KMS-11 (cell line): ENCODE measurements around the gene CCDC38.

Experiments
- H2AFZ ChIP-seq: fragments of 200-600 bp; sonication (generic); 2 replicates; pipeline ENCODE4 v1.6.1; 2016; ENCODE audit warnings: antibody characterized with exemption, mixed run types, low read depth
- H3K27ac ChIP-seq: fragments of 200-600 bp; sonication (generic); 2 replicates; pipeline ENCODE4 v1.6.1; 2016; ENCODE audit warnings: mild to moderate bottlenecking, mixed run types
- H3K27me3 ChIP-seq: fragments of 200-600 bp; sonication (generic); 2 replicates; pipeline ENCODE4 v1.6.1; 2017; ENCODE audit warnings: mild to moderate bottlenecking, low read depth, mixed run types, moderate library complexity; ENCODE audit not compliant: insufficient read depth
- H3K36me3 ChIP-seq: fragments of 200-600 bp; sonication (generic); 2 replicates; pipeline ENCODE4 v1.6.1; 2017; ENCODE audit warnings: mild to moderate bottlenecking, mixed run types; ENCODE audit not compliant: insufficient read depth
- H3K4me1 ChIP-seq: fragments of 200-600 bp; sonication (generic); 2 replicates; pipeline ENCODE4 v1.6.1; 2016; ENCODE audit warnings: mild to moderate bottlenecking, low read depth, mixed run types; ENCODE audit not compliant: poor library complexity, severe bottlenecking
- H3K4me2 ChIP-seq: fragments of 200-600 bp; sonication (generic); 2 replicates; pipeline ENCODE4 v1.7.0; 2016; ENCODE audit warnings: mild to moderate bottlenecking, mixed run types
- H3K4me3 ChIP-seq: fragments of 200-600 bp; sonication (generic); IDR thresholded peaks from 2 replicates; pipeline ENCODE4 v1.6.1; 2017; ENCODE audit warnings: low read depth, low read length, mixed read lengths; ENCODE audit not compliant: insufficient read depth
- H3K79me2 ChIP-seq: fragments of 200-600 bp; sonication (generic); 2 replicates; pipeline ENCODE4 v1.6.1; 2016; ENCODE audit warnings: low read depth, mixed run types; ENCODE audit not compliant: insufficient read depth
- H3K9ac ChIP-seq: fragments of 200-600 bp; sonication (generic); 2 replicates; pipeline ENCODE4 v1.6.1; 2016; ENCODE audit warnings: mild to moderate bottlenecking, mixed run types
- H4K20me1 ChIP-seq: fragments of 200-600 bp; sonication (generic); 2 replicates; pipeline ENCODE4 v1.6.1; 2016; ENCODE audit warnings: mild to moderate bottlenecking, mixed run types; ENCODE audit not compliant: insufficient read depth
- CTCF ChIP-seq: fragments of 200-600 bp; sonication (generic); conservative IDR thresholded peaks from 2 replicates; pipeline ENCODE4 v1.6.1; 2017; ENCODE audit warnings: low read depth, mild to moderate bottlenecking, antibody characterized with exemption, low read length, moderate library complexity, mixed read lengths

Gene CCDC38

GRCh38 chr12:95986635-95987570, 44.5 kb upstream of the CCDC38 start:
- H3K4me3 ChIP-seq = no peak overlapping the region
- H3K4me2 ChIP-seq = no peak overlapping the region

GRCh38 chr12:95984682-95985081, 42.3 kb upstream of the CCDC38 start:
- no peaks in the 10 kb centered on the region for H3K27me3 ChIP-seq
- no peaks in the 10 kb centered on the region for H4K20me1 ChIP-seq
- H2AFZ ChIP-seq = no peak overlapping the region
- H3K4me3 ChIP-seq = no peak overlapping the region
- H3K79me2 ChIP-seq = no peaks in the 10 kb centered on the region
- no peak overlapping the region for H3K4me2 ChIP-seq
- H3K9ac ChIP-seq = no peak overlapping the region
- no peak for TF ChIP-seq CTCF
- no peak overlapping the region for H3K27ac ChIP-seq
- no peaks in the 10 kb centered on the region for H3K4me1 ChIP-seq
- H3K36me3 ChIP-seq = no peaks in the 10 kb centered on the region

More at GRCh38 chr12:95986635-95987570, 44.5 kb upstream of the CCDC38 start:
- H3K4me1 ChIP-seq = no peaks in the 10 kb centered on the region
- no peaks in the 10 kb centered on the region for H3K79me2 ChIP-seq
- no peak overlapping the region for H2AFZ ChIP-seq
- H3K9ac ChIP-seq = no peak overlapping the region
- no peak for TF ChIP-seq CTCF
- H3K27ac ChIP-seq = no peak overlapping the region
- H3K36me3 ChIP-seq = no peaks in the 10 kb centered on the region
- H4K20me1 ChIP-seq = no peaks in the 10 kb centered on the region
- no peaks in the 10 kb centered on the region for H3K27me3 ChIP-seq

- no peaks in the 10 kb centered on the region for H3K36me3 ChIP-seq
- no peak overlapping the region for H2AFZ ChIP-seq
- no peaks in the 10 kb centered on the region for H3K27me3 ChIP-seq
- H3K79me2 ChIP-seq = no peaks in the 10 kb centered on the region
- H3K4me1 ChIP-seq = no peaks in the 10 kb centered on the region
- H3K27ac ChIP-seq = no peak overlapping the region
- H4K20me1 ChIP-seq = no peaks in the 10 kb centered on the region
- no peak for TF ChIP-seq CTCF
- H3K9ac ChIP-seq = no peak overlapping the region
- no peak overlapping the region for H3K4me3 ChIP-seq
- H3K4me2 ChIP-seq = no peak overlapping the region
These were observed 40.2 kb upstream of the CCDC38 start for GRCh38 chr12:95982602-95983001.

- no peak overlapping the region for H3K4me2 ChIP-seq
- TF ChIP-seq CTCF = no peak
- no peaks in the 10 kb centered on the region for H3K79me2 ChIP-seq
- no peaks in the 10 kb centered on the region for H4K20me1 ChIP-seq
- no peaks in the 10 kb centered on the region for H3K27me3 ChIP-seq
- no peak overlapping the region for H3K27ac ChIP-seq
- H3K4me1 ChIP-seq = no peaks in the 10 kb centered on the region
- no peaks in the 10 kb centered on the region for H3K36me3 ChIP-seq
- no peak overlapping the region for H3K4me3 ChIP-seq
- no peak overlapping the region for H2AFZ ChIP-seq
- no peak overlapping the region for H3K9ac ChIP-seq
These were observed 38.0 kb upstream of the CCDC38 start for GRCh38 chr12:95980437-95980836.
